ENCODE measurements around the gene PREPL. TPM values are rescaled to one million over a fixed set of nuclear protein-coding genes. Genes with fewer than 3 reads are reported as not detected.

PREPL gene
- total and polyA plus RNA-seq, 10 of the 15 experiments (the other 5 are each of a cell fraction or from before 2014, with no cell fraction given): 9.2 to 43.0 (median 20.4) TPM

DNA sequence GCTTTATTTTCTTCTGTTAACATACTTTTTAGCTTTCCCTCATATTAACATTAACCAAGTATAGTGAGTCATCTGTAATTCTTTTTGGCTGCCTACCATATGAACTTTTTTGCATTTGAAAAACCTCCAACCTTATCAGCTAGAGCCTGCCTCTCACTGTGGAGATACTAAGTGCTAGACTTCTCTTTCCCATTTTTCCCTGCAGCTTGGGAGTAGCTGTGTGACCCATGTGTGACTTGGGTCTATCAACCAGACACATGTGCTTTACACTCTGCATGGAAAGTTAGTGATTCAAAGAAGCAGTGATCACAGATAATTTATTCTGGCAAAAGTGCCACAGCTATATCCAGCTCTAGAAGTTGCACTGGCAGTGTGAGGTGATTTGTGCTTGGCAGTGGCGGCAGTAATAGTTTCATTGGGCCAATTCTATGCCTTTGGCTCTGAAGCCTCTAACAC, 36.3 kb downstream of the PREPL start:
- FAIRE-seq (no peak), DNase-seq (ENCODE audit: low read depth, low spot score) (no peak), ATAC-seq (no peak)
- ChIA-PET POLR2A (no interaction called here), CTCF (interaction anchor here (0.7 to 2.3 kb wide), 5 partner anchors 12 to 491 kb away, joined by 3 to 5 read pairs (median 4); no protein-coding TSS in a partner anchor), RAD21 (ENCODE audit: unreplicated experiment) (no interaction called here), SMC1A (ENCODE audit: uncharacterized antibody, unreplicated experiment) (interaction anchor here (1.0 to 1.5 kb wide), 2 partner anchors 18 to 37 kb away, joined by 3 read pairs; partner anchors contain the start of gene CAMKMT)
- Histone ChIP-seq H3K9me3 (replicated peaks; ENCODE audit: control insufficient read depth, insufficient read depth, low read length) (no peaks in the 10 kb centered on the region), H3K4me3 (no peak overlapping the region), H3K27me3 (replicated peaks in 1 of 2; ENCODE audit: control insufficient read depth in 2 of 2, insufficient read depth in 2 of 2, low read length in 1 of 2) (no peaks in the 10 kb centered on the region), H3K79me2 (ENCODE audit: control insufficient read depth, insufficient read depth, low read length) (no peaks in the 10 kb centered on the region), H3K9ac (ENCODE audit: control insufficient read depth, insufficient read depth, low read length) (no peak overlapping the region), H4K20me1 (ENCODE audit: control insufficient read depth, insufficient read depth) (no peaks in the 10 kb centered on the region), H3K36me3 (ENCODE audit: control insufficient read depth in 2 of 2, insufficient read depth in 2 of 2, low read length in 1 of 2) (peaks cover 7 to 26% of the 10 kb centered on the region in 2 experiments), H3K4me2 (ENCODE audit: control insufficient read depth, insufficient read depth) (no peak overlapping the region), H2AFZ (ENCODE audit: control insufficient read depth, low read depth, low read length) (no peak overlapping the region), H3K4me1 (ENCODE audit: control insufficient read depth, insufficient read depth, low read length) (no peaks in the 10 kb centered on the region), H3K27ac (ENCODE audit: control insufficient read depth, insufficient read depth) (no peak overlapping the region)
- intact Hi-C loops (cut with micrococcal nuclease; ENCODE audit: unreplicated experiment) (no loop called here), in situ Hi-C loops (cut with MboI) (no loop called here)
- TF ChIP-seq ZNF217 (IDR thresholded peaks at IDR 0.05) (no peak), CBX3 (IDR thresholded peaks at IDR 0.05; ENCODE audit: borderline replicate concordance, low read depth) (no peak), ZNF622 (IDR thresholded peaks at IDR 0.05) (no peak), ESRRA (IDR thresholded peaks at IDR 0.05; ENCODE audit: low read length) (no peak), IRF5 (IDR thresholded peaks at IDR 0.05; ENCODE audit: borderline replicate concordance) (no peak)
- BruUV-seq (replicated peaks): no TSS peak
- WGBS (ENCODE audit: insufficient coverage, insufficient replicate concordance, low lambda C conversion rate, missing lambda C conversion rate): 100% methylated on average over 1 of the region's 1 CpG

DNA sequence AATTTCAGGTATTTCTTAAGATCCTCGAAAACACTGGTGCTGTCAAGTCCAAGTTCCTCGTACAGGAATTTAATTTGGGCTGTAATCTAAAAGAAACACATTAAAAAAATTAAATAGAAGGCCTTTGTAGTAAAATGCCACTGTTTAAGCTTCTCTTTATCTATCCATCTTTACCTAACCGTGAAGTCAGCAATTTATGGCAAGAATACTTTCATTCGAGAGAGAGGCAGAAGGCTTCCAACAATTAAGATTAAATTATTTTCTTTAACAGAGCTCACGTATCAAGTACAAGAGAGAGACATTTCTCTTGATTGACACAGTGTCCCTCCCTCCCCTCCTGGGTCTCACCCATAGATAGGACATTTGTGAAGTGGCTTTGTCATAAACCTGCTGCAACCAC, 39.9 kb downstream of the PREPL start:
- RAD21 ChIA-PET (ENCODE audit: unreplicated experiment): no interaction called here
- no peaks in the 10 kb centered on the region for H3K27me3 ChIP-seq (replicated peaks in 1 of 2; ENCODE audit: control insufficient read depth in 2 of 2, insufficient read depth in 2 of 2, low read length in 1 of 2)
- no peak overlapping the region for H3K4me3 ChIP-seq
- DNase-seq (ENCODE audit: low read depth, low spot score): no peak
- peaks cover 7 to 15% of the 10 kb centered on the region in 2 experiments for H3K36me3 ChIP-seq (ENCODE audit: control insufficient read depth in 2 of 2, insufficient read depth in 2 of 2, low read length in 1 of 2)
- CTCF ChIA-PET: no interaction called here
- H3K9me3 ChIP-seq (replicated peaks; ENCODE audit: control insufficient read depth, insufficient read depth, low read length): no peaks in the 10 kb centered on the region
- no peak overlapping the region for H3K9ac ChIP-seq (ENCODE audit: control insufficient read depth, insufficient read depth, low read length)
- in situ Hi-C loops (cut with MboI): no loop called here
- H3K79me2 ChIP-seq (ENCODE audit: control insufficient read depth, insufficient read depth, low read length): no peaks in the 10 kb centered on the region
- SMC1A ChIA-PET (ENCODE audit: uncharacterized antibody, unreplicated experiment): no interaction called here
- H3K4me2 ChIP-seq (ENCODE audit: control insufficient read depth, insufficient read depth): no peak overlapping the region
- POLR2A ChIA-PET: no interaction called here
- H4K20me1 ChIP-seq (ENCODE audit: control insufficient read depth, insufficient read depth): no peaks in the 10 kb centered on the region
- no peaks in the 10 kb centered on the region for H3K4me1 ChIP-seq (ENCODE audit: control insufficient read depth, insufficient read depth, low read length)
- intact Hi-C loops (cut with micrococcal nuclease; ENCODE audit: unreplicated experiment): no loop called here
- no peak for FAIRE-seq
- ATAC-seq: no peak
- H3K27ac ChIP-seq (ENCODE audit: control insufficient read depth, insufficient read depth): no peak overlapping the region
- no TSS peak for BruUV-seq (replicated peaks)
- H2AFZ ChIP-seq (ENCODE audit: control insufficient read depth, low read depth, low read length): no peak overlapping the region
- 98% methylated on average over 5 of the region's 5 CpGs for WGBS (ENCODE audit: insufficient coverage, insufficient replicate concordance, low lambda C conversion rate, missing lambda C conversion rate)
- TF ChIP-seq BRCA1 (IDR thresholded peaks at IDR 0.05; ENCODE audit: low read depth, low read length) (no peak), RELA (IDR thresholded peaks at IDR 0.05; ENCODE audit: borderline replicate concordance, partially characterized antibody) (no peak), RFX5 (IDR thresholded peaks at IDR 0.05; ENCODE audit: low read depth, low read length) (no peak), JUND (IDR thresholded peaks at IDR 0.05; ENCODE audit: low read depth, low read length) (no peak), YBX1 (IDR thresholded peaks at IDR 0.05) (no peak), CHD4 (IDR thresholded peaks at IDR 0.05) (no peak)
- TF ChIP-seq, protein P1, sequence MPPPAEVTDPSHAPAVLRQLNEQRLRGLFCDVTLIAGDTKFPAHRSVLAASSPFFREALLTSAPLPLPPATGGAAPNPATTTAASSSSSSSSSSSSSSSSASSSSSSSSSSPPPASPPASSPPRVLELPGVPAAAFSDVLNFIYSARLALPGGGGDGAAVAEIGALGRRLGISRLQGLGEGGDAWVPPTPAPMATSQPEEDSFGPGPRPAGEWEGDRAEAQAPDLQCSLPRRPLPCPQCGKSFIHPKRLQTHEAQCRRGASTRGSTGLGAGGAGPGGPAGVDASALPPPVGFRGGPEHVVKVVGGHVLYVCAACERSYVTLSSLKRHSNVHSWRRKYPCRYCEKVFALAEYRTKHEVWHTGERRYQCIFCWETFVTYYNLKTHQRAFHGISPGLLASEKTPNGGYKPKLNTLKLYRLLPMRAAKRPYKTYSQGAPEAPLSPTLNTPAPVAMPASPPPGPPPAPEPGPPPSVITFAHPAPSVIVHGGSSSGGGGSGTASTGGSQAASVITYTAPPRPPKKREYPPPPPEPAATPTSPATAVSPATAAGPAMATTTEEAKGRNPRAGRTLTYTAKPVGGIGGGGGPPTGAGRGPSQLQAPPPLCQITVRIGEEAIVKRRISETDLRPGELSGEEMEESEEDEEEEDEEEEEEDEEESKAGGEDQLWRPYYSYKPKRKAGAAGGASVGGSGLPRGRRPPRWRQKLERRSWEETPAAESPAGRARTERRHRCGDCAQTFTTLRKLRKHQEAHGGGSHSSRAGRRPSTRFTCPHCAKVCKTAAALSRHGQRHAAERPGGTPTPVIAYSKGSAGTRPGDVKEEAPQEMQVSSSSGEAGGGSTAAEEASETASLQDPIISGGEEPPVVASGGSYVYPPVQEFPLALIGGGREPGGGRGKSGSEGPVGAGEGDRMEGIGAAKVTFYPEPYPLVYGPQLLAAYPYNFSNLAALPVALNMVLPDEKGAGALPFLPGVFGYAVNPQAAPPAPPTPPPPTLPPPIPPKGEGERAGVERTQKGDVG (CRISPR knock-in tag; IDR thresholded peaks at IDR 0.05): no peak
- TF ChIP-seq, protein P2, sequence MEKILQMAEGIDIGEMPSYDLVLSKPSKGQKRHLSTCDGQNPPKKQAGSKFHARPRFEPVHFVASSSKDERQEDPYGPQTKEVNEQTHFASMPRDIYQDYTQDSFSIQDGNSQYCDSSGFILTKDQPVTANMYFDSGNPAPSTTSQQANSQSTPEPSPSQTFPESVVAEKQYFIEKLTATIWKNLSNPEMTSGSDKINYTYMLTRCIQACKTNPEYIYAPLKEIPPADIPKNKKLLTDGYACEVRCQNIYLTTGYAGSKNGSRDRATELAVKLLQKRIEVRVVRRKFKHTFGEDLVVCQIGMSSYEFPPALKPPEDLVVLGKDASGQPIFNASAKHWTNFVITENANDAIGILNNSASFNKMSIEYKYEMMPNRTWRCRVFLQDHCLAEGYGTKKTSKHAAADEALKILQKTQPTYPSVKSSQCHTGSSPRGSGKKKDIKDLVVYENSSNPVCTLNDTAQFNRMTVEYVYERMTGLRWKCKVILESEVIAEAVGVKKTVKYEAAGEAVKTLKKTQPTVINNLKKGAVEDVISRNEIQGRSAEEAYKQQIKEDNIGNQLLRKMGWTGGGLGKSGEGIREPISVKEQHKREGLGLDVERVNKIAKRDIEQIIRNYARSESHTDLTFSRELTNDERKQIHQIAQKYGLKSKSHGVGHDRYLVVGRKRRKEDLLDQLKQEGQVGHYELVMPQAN (conservative IDR thresholded peaks at IDR 0.05): no peak
